NOMO-1 treated with DMSO at 0.1 percent for 48 hours (cell line): ENCODE measurements around the gene S100A1.
"Not testable (repeated sequence)": the region's sequence is repeated elsewhere in the genome, so short reads cannot be mapped to it uniquely, and the experiment has no call there.

ENCODE experiments used
- DNase-seq: peaks from one replicate; lab custom pipeline; 2025; ENCODE audit not compliant: unreplicated experiment; lab: John Stamatoyannopoulos, UW

Gene S100A1

DNA sequence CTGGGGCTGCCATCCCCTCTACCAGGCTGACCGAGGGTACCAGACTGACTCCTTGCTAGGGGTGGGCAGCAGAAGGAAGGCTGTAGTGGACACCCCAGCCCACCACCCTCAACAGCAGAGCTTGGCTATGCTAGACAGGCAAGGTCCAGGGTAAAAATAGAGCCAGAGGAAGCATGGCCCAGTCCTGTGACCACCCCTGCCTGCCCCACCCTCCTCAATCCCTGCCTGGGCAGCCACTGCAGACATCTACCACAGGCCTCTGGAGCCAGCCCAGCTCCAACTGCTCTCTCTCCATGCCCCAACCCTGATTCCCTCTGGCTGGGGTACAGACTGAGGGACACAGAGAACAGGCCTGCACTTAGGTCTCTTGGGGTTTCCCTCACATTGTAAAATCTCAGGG is 1.7 kb downstream of the S100A1 start:
- DNase-seq: no peak

DNA sequence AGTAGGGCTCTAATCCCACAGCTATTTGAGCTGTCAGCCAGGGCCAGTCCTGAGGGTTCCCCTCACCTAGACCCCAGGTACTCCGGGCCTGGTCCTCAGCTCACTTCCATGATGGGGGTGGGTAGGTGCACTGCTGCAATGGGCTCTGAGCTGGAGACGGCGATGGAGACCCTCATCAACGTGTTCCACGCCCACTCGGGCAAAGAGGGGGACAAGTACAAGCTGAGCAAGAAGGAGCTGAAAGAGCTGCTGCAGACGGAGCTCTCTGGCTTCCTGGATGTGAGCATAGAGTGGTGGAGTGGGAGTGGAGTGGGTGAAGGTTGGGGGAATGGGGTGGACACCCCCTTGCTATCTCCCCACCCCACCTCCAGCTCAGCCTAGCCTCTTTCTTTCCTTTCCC is 2.1 kb downstream of the S100A1 start:
- DNase-seq: no peak

GRCh38 chr1:153631047-153632022 is 3.1 kb downstream of the S100A1 start:
- no peak for DNase-seq

GRCh38 chr1:153633161-153633753 is 5.0 kb downstream of the S100A1 start:
- DNase-seq: no peak

DNA sequence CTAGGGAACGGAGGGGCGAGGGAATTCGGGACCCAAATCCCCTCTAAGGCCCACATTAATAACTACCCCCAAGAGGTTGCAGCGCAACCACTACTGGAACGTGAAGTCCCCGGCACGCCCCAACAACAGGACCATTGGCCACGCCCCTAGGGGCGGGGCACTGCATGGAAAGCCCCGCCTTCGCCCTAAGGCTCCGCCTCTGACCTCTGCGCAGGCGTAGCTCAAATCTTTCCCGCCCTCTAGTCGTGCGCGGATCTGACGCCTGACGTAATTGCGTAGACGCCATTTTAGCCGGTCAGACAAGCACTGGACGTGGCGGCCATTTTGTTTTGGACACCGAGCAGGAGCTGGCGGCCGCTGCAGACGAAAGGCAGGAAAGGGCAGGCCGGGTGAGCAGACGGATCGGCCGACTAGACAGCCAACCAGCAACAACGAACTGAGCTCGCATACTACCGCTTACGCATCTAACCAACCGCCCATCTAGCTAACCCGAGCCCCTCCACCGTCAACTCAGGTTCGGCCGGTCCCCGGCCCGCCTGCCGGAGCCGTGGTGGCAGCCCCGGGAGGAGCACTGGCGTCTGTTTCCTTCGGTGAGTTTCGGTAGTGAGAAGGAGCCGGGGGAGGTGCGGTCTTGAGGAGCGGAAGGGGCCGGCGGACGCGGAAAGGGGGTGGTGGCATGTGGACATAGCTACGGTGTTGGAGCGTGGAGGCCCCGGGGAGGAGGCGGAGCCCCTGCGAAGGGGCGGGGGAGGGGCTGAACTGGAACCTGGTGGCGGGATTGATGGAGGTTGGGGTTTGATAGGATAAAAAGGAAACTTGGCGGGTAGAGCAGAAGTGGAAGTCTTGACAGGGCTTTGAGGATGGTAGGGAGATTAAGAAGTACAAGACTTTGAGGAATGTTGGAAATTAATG is 5.8 kb downstream of the S100A1 start, which contains the start of gene CHTOP:
CHTOP (plus strand) TSS at position 313 of the 912 bp plus-strand sequence. CDS start 2,523 bp downstream, outside the sequence.
- DNase-seq: peak; percentile 94

- DNase-seq: no peak
Observed at GRCh38 chr1:153635872-153636271, 7.6 kb downstream of the S100A1 start.

DNA sequence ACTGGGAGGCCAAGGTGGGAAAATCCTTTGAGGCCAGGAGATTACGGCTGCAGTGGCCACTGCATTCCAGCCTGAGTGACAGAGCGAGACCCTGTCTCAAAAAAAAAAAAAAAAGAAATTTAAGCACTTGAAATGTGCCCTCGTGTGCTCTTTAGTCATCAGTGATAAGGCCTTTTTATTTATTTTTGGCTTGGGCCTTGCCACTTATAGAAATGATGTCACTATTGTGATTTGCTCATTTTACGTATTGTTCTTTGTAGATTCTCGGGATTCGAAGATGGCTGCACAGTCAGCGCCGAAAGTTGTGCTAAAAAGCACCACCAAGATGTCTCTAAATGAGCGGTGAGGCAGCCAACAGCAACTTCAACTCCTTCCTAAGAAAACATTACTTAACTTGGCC is 8.1 kb downstream of the S100A1 start:
- no peak for DNase-seq

DNA sequence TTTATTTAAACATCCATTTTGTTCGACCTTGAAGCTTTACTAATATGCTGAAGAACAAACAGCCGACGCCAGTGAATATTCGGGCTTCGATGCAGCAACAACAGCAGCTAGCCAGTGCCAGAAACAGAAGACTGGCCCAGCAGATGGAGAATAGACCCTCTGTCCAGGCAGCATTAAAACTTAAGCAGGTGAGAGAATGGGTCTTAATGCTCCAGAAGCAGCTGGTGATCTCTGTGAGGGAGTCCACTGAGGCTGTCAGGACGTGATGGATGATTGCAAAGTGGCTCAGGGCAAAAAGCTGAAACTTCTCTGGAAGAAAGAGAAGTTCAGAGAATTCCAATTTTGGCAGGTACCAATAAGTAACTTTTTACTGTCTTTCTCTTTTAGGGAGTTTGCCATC is 10.0 kb downstream of the S100A1 start:
- no peak for DNase-seq

DNA sequence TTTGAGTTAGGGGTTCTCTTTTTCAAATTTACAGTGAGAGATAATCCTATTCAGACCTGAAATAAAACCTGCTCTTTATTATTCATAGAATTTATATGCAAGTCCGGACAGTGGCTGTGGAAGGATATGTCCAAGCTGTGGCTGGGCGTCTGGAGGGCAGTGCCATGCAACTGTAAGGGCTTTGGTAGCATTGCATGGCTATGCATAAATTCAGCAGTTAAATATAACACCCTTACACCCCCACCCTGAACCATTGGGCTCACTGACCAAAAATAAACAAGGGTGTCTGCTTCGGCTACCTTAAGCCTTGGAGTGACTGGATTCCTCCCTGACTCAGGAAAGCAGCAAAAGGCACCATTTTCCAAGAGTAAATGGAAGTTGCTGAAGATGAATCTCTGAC is 11.0 kb downstream of the S100A1 start:
- no peak for DNase-seq

- DNase-seq: not testable (repeated sequence)
Observed at GRCh38 chr1:153640213-153640612, 12.0 kb downstream of the S100A1 start.

DNA sequence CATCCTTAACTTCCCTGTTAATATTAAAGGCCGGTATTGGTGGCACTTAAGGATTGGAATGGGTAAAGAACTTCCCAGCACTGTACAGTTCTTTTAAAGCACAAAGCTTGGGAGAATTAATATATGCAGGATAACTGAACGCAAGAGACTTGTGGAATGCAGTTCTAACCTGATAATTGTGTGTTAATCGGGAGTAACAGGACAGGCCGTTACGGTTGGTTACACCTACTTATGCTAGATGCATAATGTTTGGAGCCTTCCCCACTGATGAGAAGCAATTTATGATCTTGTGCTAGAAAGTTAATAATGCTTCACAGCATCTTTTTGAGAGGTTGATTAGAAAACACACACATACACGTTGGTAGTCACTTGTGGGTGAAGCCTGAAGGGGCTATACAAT is 12.6 kb downstream of the S100A1 start:
- DNase-seq: no peak

GRCh38 chr1:153642161-153642560 is 13.9 kb downstream of the S100A1 start:
- DNase-seq: no peak

GRCh38 chr1:153643100-153643499 is 14.9 kb downstream of the S100A1 start:
- no peak for DNase-seq

- no peak for DNase-seq
Observed at GRCh38 chr1:153643816-153644215, 15.6 kb downstream of the S100A1 start.

DNA sequence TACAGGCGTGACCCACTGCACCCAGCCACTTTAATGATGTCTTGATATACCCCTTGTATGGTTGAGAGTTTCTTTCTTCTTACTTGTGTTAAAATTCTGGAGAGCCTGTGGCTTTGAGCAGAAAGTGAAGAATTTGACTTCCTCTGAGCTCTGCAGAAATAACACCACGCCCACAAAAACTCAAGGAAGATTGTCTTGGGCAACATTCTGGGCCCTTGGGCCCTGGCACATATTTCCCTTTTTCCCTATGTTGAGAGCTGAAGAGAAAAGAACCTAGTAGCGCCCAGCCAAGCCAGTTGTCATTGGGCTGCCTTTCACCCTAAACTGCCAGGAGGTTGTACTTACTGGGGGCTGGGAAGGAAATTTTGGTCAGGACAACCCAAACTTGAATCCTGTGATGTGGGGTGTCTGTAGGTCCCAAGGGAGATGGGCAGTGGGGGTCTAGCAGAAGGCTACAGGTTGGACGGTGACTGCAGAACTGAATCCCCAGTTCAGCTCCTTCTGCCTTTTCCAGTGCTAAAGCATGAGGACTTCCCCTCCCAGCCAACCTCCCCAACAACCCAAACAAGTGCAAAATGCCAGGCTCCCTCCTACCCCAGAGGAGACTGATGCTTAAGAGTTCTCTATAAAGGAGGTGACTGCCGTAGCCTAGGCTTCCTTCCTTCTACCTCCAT is 18.6 kb downstream of the S100A1 start:
- DNase-seq: peak; percentile 58

DNA sequence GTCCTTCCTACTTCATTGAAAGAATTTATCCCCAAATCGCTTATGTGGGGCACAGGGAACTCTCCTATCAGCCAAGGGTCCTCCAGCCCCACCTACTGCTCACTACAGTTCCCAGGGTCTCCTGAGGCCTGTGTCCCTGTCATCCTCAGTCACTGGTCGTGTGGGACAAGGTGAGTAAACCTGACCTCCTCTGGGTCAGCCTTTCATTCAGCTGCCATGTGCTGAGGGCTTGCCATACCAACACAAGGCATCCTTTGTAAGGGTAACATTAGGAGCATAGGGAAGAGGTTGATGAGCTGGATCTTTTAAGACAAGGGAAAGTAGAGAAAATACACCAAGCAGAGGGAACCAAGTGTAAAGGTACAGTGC is 19.1 kb downstream of the S100A1 start:
- DNase-seq: no peak

DNA sequence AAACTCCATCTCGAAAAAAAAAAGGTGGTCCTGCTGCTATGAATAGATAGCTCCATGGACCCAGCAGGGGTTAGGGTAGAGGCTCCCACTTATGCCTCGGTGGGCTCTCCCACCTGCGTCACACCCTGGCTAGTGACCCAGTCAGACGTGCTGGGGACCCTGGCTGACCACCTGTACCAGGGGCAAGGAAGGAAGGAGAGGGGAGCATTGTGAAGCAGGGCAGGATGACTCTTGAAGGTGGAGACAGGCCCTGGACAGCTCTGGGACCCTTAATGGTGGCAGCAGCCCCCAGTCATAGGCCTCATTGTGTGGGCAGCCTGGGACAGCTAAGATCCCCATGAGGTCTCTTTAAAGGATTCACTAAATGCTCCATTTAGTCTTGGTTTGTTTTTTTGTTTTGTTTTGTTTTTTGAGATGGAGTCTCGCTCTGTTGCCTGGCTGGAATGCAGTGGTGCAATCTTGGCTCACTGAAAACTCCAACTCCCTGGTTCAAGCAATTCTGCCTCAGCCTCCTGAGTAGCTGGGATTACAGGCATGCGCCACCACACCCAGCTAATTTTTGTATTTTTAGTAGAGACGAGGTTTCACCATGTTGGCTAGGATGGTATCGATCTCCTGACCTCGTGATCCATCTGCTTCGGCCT is 19.9 kb downstream of the S100A1 start:
- DNase-seq: no peak

DNA sequence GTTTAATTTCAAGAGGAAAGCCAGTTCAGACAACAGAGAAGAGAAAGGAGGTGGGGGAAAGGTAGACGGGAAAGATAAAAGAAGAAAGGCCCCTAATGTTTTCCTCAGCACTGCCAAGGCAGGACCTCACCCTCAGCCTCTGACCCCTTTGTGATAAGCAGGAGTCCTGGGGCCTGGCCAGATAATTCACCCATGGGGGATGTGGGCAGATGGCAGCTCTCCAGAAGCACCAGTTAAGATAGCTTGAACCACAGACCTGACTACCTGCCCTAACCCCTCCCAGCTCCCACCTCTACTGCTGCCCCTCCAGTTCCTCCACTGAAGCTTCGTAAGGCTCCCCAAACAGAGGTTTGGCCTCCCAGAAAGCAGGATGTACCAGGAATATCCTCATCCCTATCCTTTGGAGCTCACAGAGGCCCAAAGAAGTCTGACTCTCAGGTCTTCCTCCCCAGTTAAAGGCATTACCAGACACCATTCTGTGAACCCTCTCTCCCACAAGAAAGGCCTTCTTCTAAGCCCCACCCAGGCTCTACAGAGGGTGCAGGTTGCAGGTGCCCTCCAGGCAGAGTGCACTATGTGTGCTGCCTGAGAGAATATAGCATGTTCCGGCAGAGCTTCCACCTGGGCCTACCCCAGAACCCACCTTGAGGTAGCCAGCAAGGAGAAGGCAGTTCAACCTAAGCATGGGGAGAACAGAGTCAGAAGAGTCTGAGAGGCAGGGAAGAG is 21.1 kb downstream of the S100A1 start:
- DNase-seq: no peak

DNA sequence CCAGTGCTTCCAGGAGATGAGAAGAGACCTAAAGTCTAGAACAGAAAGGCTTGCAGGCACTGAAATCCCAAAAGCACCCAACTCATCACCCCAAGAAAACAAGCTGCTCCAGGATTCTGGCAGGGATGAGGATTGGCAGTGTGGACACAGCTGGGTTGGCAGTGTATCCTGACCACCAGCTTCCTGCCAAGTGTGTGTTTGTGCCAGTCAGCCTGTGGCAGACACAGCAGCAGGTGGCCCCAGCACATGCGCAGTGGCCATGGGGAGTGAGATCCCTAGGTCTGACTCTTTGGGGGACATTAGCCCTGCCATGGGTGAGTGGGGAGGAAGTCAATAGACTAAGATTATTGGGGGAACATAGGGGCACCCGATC is 21.6 kb downstream of the S100A1 start:
- DNase-seq: no peak

- no peak for DNase-seq
Observed at GRCh38 chr1:153651771-153652170, 23.5 kb downstream of the S100A1 start.
